GM21381 (cell line): ENCODE measurements around the gene ZBTB21.

Source experiments
- ATAC-seq: cut with Tn5 transposase; IDR thresholded peaks from one replicate; pipeline ENCODE4 v1.9.1; 2021; ENCODE audit warnings: mild to moderate bottlenecking, moderate library complexity; ENCODE audit not compliant: unreplicated experiment

ZBTB21 gene

GRCh38 chr21:42040411-42041180 lies 30.4 kb upstream of the ZBTB21 start:
- no peak for ATAC-seq

GRCh38 chr21:42039911-42040351 lies 29.8 kb upstream of the ZBTB21 start:
- no peak for ATAC-seq

- no peak for ATAC-seq
These were observed 29.3 kb upstream of the ZBTB21 start for GRCh38 chr21:42039470-42039901.

DNA sequence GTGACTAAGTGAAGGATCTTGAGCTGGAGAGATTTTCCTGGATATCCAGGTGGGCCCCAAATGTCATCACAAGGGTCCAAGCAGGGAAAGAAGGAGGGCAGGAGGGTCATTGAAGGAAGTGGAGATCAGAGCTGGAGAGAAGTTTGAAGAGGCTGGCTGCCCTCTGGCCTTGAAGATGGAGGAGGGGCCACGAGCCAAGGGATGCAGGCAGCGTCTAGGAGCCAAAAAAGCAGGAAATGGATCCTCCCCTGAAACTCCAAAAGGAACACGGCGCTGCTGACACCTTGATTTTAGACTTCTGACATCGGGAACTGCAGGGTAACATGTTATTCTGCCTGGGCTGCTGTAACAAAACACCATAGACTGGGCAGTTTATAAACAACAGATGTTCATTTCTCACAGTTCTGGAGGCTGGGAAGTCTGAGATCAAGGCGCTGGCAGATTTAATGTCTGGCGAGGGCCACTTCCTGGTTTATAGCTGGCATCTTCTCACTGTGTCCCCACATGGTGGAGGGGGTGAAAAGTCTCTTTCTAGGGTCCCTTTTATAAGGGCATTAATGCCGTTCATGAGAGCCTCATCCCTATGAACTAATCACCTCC lies 28.8 kb upstream of the ZBTB21 start:
- no peak for ATAC-seq

DNA sequence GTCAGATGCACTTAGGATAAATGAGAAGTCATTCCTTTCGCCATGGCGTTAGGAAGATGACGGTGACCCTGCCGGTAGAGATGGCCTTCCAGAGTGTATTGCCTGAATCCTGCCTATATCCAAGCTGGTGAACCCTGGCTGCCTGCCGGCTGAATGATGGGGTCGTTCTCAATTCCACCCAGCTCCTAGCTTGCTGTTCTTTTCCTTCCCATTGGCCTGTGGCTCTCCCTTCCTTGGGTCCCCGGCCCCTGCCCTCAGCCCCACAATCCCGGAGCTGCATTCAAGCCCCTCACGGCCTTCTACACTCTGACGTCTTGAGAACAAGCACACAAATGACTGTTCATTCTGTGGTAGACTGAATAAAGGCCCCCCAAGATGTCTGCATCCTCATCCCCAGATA lies 28.2 kb upstream of the ZBTB21 start:
- ATAC-seq, result no peak

DNA sequence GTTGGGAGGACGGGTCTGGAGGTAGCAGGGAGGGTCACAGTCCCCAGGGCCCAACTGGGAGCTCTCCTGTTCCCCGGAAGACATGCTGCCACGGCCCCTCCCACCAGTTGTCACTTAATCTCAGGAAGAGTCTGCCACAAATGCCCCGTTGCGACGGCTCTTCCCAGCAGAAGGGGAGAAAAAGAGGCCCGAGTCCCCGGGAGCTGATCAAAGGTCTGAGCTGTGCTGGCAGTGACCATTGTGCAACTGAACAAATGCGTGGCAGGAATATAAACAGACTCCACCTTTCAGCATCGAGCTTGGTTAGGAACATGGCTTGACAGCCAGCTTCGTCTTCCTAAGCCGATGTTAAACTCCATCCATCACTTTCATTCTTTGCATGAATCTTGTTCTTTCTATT lies 27.8 kb upstream of the ZBTB21 start:
- no peak for ATAC-seq

DNA sequence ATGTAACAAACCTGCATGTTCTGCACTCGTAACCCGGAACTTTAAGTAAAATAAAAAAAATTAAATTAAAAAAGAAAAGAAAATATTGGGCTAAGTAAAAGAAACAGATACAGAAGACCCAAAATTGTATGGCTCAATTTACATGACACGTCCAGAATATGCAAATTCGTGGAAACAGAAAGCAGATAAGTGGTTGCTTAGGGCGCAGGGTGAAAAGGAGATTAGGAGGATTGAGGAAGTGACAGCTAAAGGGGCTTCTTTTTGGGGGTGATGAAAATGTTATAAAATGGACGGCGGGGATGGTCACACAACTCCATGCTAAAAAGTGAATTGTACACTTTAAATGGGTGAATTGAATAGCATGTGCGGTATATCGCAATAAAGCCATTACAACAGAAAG lies 27.4 kb upstream of the ZBTB21 start:
- ATAC-seq, result no peak

- no peak for ATAC-seq
These were observed 26.2 kb upstream of the ZBTB21 start for GRCh38 chr21:42036313-42036712.

GRCh38 chr21:42032968-42033367 lies 22.8 kb upstream of the ZBTB21 start:
- ATAC-seq, result no peak

- no peak for ATAC-seq
These were observed 22.1 kb upstream of the ZBTB21 start for GRCh38 chr21:42032266-42032665.

GRCh38 chr21:42031816-42032215 lies 21.7 kb upstream of the ZBTB21 start:
- ATAC-seq, result no peak

DNA sequence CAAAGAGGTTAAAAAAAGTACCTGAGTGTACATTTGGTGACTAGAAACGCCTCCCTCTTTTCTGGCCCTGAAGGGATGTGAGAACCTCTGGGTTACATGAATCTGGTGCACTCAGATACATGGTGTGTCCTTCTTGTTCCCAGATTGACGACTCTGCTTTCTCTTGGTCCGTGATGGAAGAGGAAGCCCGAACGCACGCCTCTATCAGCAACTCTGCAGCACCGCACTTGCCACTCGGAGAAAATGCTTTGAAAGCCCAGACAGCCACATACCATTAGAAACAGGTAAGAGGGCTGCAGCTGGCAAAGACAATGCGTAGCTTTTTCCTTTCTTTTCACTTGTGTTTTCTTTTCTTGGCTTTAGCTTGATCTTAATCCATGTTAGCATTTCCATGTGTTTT lies 21.1 kb upstream of the ZBTB21 start:
- no peak for ATAC-seq

DNA sequence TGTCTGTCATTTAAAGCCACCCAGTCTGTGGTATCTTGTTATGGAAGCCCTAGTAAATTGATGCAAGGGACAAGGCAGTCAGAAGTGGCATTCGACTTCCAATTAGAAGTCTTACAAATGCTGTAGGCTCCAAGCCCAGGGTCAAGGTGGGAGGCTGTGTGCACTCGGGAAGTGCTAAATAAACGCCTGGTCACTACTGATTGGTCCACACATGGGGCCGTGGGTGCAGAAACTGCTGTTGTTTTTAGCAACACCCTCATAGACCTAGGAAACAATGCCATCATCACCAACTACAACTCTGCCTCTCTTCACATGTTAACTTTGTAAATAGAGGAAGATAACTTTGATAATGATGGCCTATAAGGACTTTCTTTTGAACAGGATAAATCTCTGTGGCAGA lies 20.2 kb upstream of the ZBTB21 start:
- ATAC-seq, result no peak

DNA sequence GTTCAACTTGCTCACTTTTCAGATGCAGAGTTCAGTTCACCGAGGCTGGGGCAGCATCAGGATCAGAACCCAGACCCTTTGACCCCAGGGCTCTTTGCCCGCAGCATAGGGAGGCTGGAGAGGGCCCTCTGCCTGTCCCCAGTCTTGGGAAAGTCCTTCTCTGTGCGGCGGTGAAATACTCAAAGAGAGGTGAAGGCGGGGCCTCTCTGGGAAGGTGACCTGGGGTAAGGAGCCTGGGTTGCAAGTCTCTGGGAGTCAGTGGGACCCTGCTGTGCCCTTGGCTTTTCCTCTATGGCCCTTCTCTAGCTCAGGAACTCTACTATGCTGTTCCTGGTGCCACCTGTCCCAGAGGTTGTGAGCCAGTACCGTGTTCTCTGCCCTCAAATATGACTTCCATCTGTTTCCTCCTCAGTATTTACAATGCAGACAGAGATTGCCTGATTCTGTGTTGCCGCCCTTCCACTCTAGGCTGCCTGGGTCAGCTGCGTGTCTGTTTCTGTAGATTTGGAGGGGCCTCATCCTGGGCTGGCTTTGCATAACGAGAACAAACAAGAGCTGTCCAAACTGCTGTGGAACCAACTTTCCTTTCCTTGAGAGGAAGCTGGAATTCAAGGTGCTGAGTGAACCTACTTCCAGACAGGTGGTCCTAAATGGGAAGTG lies 18.7 kb upstream of the ZBTB21 start:
- ATAC-seq, result no peak

DNA sequence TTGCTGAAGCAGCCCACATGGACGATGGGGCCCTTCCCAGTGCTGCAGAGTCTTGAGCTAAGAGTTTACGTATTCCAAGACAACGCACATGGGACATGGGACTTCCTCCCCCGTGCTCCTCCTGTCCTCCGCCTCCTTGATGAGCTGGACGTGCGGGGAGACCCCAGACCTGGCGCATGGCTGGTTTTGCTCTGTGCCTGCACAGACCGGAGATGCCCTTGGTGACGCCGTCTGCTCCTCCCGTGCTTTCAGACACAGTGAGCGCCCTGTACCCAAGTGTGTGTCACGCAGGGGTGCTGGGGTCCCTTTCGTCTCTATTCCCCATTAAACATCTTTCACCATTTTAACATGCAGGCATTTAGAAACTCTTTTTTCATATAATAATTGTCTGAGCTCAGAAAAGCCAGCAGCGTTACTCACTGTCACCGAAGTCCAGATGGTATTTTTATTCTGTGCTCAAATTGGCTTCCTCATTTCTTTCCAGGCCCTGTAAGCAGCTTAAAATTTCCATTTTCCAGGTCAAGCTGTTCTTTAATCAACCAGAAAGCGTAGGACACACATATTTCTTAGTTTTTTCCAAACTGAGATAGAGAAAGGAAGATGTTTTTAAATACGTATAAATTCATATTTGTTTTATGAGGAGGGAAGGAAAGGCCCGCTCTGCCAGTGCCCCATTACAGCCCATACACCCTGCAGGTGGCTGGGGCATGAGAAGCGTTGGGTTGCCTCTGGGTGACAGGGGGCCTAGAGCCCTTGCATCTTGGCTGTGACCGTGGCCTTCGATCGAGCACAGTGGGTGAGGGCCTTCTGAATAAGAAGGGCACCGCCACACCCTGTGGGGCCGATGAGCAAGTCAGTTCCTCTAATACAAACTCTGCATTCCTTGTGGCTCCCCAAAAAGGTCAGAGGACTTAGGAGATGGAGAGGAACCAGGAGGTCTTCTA lies 17.9 kb upstream of the ZBTB21 start:
- no peak for ATAC-seq

DNA sequence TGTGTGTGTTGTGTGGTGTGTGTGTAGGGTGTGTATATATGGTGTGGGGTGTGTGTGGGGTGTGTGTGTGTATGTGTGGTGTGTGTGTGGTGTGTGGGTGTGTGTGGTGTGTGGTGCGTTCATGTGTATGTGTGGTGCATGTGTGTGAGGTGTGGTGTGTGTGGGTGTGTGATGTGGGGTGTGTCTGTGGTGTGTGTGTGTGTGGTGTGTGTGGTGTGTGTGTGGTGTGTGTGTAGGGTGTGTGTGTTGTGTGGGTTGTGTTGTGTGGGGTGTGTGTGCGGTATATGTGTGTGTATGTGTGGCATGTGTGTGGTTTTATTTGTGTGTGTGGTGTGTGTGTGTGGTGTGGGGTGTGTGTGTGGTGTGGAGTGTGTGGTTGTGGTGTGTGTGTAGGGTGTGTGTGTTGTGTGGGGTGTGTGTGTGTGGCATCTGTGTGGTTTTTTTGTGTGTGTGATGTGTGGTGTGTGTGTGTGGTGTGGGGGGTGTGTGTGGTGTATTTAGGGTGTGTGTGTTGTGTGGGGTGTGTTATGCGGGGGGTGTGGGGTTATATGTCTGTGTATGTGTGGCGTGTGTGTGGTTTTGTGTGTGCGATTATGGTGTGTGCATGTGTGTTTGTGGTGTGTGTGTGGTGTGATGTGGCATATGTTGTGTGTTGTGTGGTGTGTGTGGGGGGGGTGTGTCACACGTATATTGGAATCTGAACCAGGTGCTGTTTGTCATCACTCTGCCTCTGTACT lies 17.1 kb upstream of the ZBTB21 start:
- ATAC-seq, result no peak

- no peak for ATAC-seq
These were observed 15.9 kb upstream of the ZBTB21 start for GRCh38 chr21:42026082-42026435.

- ATAC-seq, result no peak
These were observed 15.4 kb upstream of the ZBTB21 start for GRCh38 chr21:42025376-42026081.

GRCh38 chr21:42022906-42023305 lies 12.7 kb upstream of the ZBTB21 start:
- ATAC-seq, result no peak

GRCh38 chr21:42022091-42022430 lies 11.9 kb upstream of the ZBTB21 start:
- no peak for ATAC-seq
